Fibroblast of lung (primary cell): ENCODE measurements around the gene MAP7D2. TPM values are rescaled to one million over a fixed set of nuclear protein-coding genes. Genes with fewer than 3 reads are reported as not detected.

Experiments
- DNase-seq, 2 donors: peaks; one replicate each; pipeline versions ENCODE4 v3.0.0 to v3.0.0-alpha.2; 2010; ENCODE audit warnings: low read depth in 2 of 2
- H2AFZ ChIP-seq: 2 replicates; pipeline ENCODE4 v1.5.1; 2012; ENCODE audit warnings: low read length, control low read depth, inconsistent platforms
- H3K27ac ChIP-seq: 2 replicates; pipeline ENCODE4 v1.5.1; 2011; ENCODE audit warnings: low read length, control low read depth; ENCODE audit not compliant: insufficient read depth
- H3K27me3 ChIP-seq: 2 replicates; pipeline ENCODE4 v1.5.1; 2011; ENCODE audit warnings: mild to moderate bottlenecking, low read length; ENCODE audit not compliant: control insufficient read depth, insufficient read depth
- H3K36me3 ChIP-seq: 2 replicates; pipeline ENCODE4 v1.5.1; 2011; ENCODE audit warnings: low read length; ENCODE audit not compliant: control insufficient read depth, insufficient read depth
- H3K4me1 ChIP-seq: 2 replicates; pipeline ENCODE4 v1.5.1; 2011; ENCODE audit warnings: low read length; ENCODE audit not compliant: control insufficient read depth, insufficient read depth; ENCODE audit errors: extremely low read depth
- H3K4me2 ChIP-seq: 2 replicates; pipeline ENCODE4 v1.5.1; 2011; ENCODE audit warnings: low read length, control low read depth; ENCODE audit not compliant: insufficient read depth; ENCODE audit errors: extremely low read depth
- H3K4me3 ChIP-seq, 4 experiments: fragments of 200-600 bp in 1 of 4; sonication (generic) in 1 of 4; replicated peaks in 1 of 4; 2 replicates each; pipeline ENCODE4 v1.5.1; 2011 to 2016; ENCODE audit warnings: low read length in 4 of 4, low read depth in 3 of 4, mild to moderate bottlenecking in 3 of 4, control low read depth in 2 of 4, inconsistent platforms in 1 of 4, mixed read lengths in 1 of 4; ENCODE audit not compliant: insufficient read depth in 1 of 4; ENCODE audit errors: control extremely low read depth in 1 of 4
- H3K79me2 ChIP-seq: 2 replicates; pipeline ENCODE4 v1.5.1; 2012; ENCODE audit warnings: mild to moderate bottlenecking, low read length, inconsistent platforms; ENCODE audit not compliant: control insufficient read depth, insufficient read depth
- H3K9ac ChIP-seq: 2 replicates; pipeline ENCODE4 v1.5.1; 2011; ENCODE audit warnings: mild to moderate bottlenecking, low read length, control low read depth; ENCODE audit not compliant: insufficient read depth
- H3K9me3 ChIP-seq: 2 replicates; pipeline ENCODE4 v1.5.1; 2012; ENCODE audit warnings: low read depth, low read length; ENCODE audit not compliant: control insufficient read depth, insufficient read depth
- H4K20me1 ChIP-seq: 2 replicates; pipeline ENCODE4 v1.5.1; 2011; ENCODE audit warnings: low read length; ENCODE audit not compliant: control insufficient read depth, insufficient read depth; ENCODE audit errors: extremely low read depth
- EZH2 ChIP-seq: IDR thresholded peaks from 2 replicates; pipeline ENCODE4 v1.5.1; 2012; ENCODE audit warnings: low read length, control low read depth, mild to moderate bottlenecking; ENCODE audit errors: missing control alignments
- polyA plus RNA-seq, 2 donors: library from polyadenylated mRNA; depleted of rRNA in 1 of 2; stranded (reverse) in 1 of 2; unstranded in 1 of 2; fragments of >200 nt; gene quantifications; 2 replicates each; pipeline ENCODE4 v1.2.1, GENCODE V29; 2011 to 2012; ENCODE audit warnings: missing spikeins in 1 of 2
- total RNA-seq: library from RNA; depleted of rRNA; stranded (reverse); fragments of >200 nt; gene quantifications from 2 replicates; pipeline ENCODE4 v1.2.1, GENCODE V29; 2014
- TF ChIP-seq, protein P1 (sequence below), 2 donors: IDR thresholded peaks in 1 of 2; conservative IDR thresholded peaks in 1 of 2; 1 replicate in 1 of 2; 2 replicates in 1 of 2; pipeline ENCODE4 v1.5.1; 2011 to 2012; ENCODE audit warnings: low read length in 2 of 2, control low read depth in 1 of 2, inconsistent platforms in 1 of 2, low read depth in 1 of 2, mild to moderate bottlenecking in 1 of 2

The MAP7D2 gene
- total and polyA plus RNA-seq, 2 donors (not counting 1 experiment from before 2014, with no cell fraction given), result under 0.01 to 0.26 TPM

DNA sequence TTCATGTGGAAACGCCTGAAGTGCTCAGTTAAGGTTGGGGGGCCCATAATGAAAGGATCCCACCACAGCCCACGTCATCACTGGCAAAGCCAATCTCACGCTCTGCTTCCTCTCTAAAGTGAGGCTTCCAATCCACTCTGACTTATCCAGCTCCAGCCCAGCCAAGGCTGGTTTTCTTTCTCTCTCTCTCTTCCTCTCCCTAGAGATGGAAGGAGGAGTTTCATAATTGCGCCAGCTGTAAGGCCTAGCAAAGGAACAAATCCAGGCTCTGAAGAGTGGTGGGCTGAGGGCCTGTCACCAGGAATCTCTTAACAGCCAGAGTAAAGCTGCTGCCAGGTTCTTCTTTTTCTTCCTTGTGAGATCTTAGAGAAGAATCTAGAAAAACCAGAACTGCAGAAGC lies 105.1 kb downstream of the MAP7D2 start:
- Histone ChIP-seq H3K79me2 (no peaks in the 10 kb centered on the region), H3K4me2 (no peak overlapping the region), H3K9ac (no peak overlapping the region), H3K27ac (no peak overlapping the region), H2AFZ (no peak overlapping the region), H3K36me3 (no peaks in the 10 kb centered on the region), H3K9me3 (no peaks in the 10 kb centered on the region), H3K27me3 (no peaks in the 10 kb centered on the region), H3K4me3 (no peak overlapping the region), H3K4me1 (no peaks in the 10 kb centered on the region), H4K20me1 (no peaks in the 10 kb centered on the region)
- no peak for DNase-seq
- TF ChIP-seq, protein P1, sequence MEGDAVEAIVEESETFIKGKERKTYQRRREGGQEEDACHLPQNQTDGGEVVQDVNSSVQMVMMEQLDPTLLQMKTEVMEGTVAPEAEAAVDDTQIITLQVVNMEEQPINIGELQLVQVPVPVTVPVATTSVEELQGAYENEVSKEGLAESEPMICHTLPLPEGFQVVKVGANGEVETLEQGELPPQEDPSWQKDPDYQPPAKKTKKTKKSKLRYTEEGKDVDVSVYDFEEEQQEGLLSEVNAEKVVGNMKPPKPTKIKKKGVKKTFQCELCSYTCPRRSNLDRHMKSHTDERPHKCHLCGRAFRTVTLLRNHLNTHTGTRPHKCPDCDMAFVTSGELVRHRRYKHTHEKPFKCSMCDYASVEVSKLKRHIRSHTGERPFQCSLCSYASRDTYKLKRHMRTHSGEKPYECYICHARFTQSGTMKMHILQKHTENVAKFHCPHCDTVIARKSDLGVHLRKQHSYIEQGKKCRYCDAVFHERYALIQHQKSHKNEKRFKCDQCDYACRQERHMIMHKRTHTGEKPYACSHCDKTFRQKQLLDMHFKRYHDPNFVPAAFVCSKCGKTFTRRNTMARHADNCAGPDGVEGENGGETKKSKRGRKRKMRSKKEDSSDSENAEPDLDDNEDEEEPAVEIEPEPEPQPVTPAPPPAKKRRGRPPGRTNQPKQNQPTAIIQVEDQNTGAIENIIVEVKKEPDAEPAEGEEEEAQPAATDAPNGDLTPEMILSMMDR (conservative IDR thresholded peaks at IDR 0.05 in 1 of 2, IDR thresholded peaks at IDR 0.05 in 1 of 2; ENCODE audit: low read depth in 1 of 2, low read length in 2 of 2), result no peak

DNA sequence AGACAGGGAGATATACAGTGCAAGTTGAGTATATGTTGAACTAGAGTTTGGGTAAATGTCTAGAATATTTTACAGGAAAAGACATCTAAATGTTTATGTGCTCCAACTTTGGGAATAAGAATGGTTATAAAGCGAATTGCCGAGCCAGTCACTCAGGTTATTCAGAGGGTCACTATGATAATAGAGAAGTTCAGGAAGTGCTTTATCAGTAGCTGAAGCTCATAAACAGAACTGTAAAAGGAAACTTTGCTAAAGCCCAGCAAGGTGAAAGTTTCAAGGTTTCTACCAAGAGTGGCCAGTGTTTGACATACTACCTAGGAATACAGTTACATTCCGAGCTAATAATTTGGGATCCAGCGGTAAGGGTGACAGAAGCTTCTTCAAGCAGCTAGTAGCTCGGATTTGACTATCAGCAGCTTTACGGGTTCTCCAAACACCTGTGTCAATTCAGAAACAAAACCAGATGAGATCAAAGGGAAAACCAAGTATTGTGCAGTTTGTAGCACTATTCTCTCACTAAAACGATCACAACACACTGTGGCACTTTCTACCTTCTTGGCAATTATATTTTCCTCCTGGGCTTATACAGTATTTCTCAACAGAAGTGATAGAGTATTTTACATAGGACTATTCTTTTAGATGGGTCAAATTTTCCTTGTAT lies 108.6 kb downstream of the MAP7D2 start:
- Histone ChIP-seq H3K27me3 (no peaks in the 10 kb centered on the region), H2AFZ (no peak overlapping the region), H3K9me3 (no peaks in the 10 kb centered on the region), H3K9ac (no peak overlapping the region), H3K4me1 (no peaks in the 10 kb centered on the region), H3K79me2 (no peaks in the 10 kb centered on the region), H3K36me3 (no peaks in the 10 kb centered on the region), H4K20me1 (no peaks in the 10 kb centered on the region), H3K27ac (no peak overlapping the region), H3K4me2 (no peak overlapping the region), H3K4me3 (no peak overlapping the region)
- DNase-seq, result no peak
- TF ChIP-seq EZH2, result no peak
- TF ChIP-seq, protein P1 (conservative IDR thresholded peaks at IDR 0.05 in 1 of 2, IDR thresholded peaks at IDR 0.05 in 1 of 2; ENCODE audit: low read depth in 1 of 2, low read length in 2 of 2), result no peak

DNA sequence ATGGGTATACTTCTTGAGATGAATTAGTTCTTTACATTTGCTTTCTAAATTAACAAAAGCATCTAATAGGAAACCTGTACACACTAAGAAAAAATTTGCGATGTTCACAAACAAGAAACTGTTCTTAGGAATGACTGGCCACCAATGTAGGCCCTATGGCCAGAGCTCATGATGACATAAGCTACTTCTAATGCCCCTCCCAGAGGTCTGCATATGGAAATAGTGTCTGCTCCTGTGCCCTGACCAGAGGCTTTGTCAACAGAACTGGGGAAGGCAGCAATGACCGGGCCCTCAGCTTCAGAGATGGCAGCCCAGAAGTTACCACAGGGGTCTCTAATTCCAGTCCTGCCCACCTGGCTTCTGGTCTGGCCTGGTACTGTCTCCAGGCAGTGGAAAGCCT lies 110.8 kb downstream of the MAP7D2 start:
- no peak overlapping the region for H3K9ac ChIP-seq
- no peak overlapping the region for H2AFZ ChIP-seq
- no peaks in the 10 kb centered on the region for H3K79me2 ChIP-seq
- no peaks in the 10 kb centered on the region for H3K9me3 ChIP-seq
- no peak for DNase-seq
- no peak overlapping the region for H3K4me2 ChIP-seq
- no peaks in the 10 kb centered on the region for H3K27me3 ChIP-seq
- H3K27ac ChIP-seq, result no peak overlapping the region
- H3K4me3 ChIP-seq, result no peak overlapping the region
- TF ChIP-seq, protein P1 (conservative IDR thresholded peaks at IDR 0.05 in 1 of 2, IDR thresholded peaks at IDR 0.05 in 1 of 2; ENCODE audit: low read depth in 1 of 2, low read length in 2 of 2), result no peak
- TF ChIP-seq EZH2, result no peak
- no peaks in the 10 kb centered on the region for H3K36me3 ChIP-seq
- H3K4me1 ChIP-seq, result no peaks in the 10 kb centered on the region
- no peaks in the 10 kb centered on the region for H4K20me1 ChIP-seq
